ACHN (cell line): Measurements from ENCODE around the gene TPST2.
A peak's percentile ranks its signal among the peaks of the same experiment; 100 is the strongest.

Experiments
- DNase-seq: peaks from one replicate; pipeline ENCODE4 v3.0.0-alpha.2; 2015
- in situ Hi-C: cut with HindIII; loops from 2 replicates; pipeline ENCODE4 v1.10.0; 2017; ENCODE audit warnings: low sequenced_read_pairs, low pct_ligation_motif_present, low pct_unique_long_range_greater_than_20kb

The TPST2 gene

DNA sequence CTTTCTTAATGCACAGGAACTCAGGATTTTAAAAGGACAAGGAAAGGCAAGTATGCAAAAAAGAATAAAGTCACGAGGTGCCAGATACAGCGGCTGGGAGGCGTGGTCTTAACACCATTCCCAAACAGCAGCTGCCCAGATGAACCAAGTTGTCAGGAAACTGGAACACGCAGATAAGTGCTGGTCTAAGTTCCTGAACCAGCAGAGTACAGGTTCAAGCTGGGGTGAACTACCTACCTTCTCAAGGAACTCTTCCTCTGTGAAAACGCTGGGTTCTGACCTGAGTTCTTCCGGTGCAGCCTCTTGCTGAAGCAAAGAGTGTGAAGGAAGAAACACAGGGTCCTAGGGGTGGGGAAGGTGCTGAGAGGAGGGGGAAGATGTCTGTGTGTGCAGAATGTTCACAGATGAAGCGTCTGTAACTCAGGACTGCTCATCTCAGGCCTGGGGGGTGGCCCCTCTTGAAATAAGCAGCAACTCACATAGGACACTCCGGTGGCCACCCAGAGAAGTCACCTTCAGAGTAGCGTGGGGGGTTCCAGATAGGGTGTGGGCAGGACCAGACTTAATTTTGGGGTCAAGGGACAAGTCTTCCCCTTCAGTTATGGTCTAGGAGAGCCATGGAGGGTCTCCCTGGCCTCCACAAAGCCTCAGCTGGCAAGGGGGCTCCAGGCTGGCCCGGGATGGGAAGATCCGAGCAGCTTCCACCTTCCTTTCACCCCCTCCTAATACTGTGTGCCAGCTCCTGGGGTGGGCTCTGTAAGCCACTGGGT is 3.2 kb downstream of the TPST2 start:
- in situ Hi-C loops: no loop called here
- no peak for DNase-seq

DNA sequence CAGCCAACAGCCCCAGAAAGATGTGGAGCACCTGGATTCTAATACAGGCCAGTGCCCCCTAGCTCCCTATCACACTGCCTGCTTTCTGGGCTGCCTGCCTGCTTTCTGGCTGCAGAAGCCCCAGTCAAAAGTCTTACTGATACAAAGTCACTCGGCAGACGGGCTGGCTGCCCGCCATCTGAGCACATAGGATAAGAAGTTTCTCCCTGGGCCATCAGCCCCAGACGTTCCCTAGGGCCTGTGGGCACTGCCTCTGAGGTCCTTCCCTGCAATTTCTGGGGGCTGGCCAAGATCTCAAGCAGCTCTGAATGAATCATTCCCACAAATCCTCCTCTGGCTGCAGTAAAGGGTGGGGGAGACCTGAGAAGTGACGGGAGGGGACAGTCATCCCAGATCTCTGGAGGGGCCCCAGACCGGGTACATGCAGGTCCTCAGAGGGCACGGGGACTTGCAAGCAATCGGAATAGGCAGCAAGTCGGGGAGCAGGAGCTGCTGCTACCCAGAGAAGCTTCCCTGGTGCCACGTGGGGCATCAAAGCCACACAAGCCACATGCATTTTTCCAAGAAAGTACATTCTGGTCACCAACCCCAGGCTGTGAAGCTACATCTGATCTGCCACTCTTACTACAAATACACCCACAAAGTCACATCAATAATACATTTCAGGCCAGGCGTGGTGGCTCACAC is 4.7 kb downstream of the TPST2 start:
- DNase-seq: peak; percentile 91
- in situ Hi-C loops: no loop called here

DNA sequence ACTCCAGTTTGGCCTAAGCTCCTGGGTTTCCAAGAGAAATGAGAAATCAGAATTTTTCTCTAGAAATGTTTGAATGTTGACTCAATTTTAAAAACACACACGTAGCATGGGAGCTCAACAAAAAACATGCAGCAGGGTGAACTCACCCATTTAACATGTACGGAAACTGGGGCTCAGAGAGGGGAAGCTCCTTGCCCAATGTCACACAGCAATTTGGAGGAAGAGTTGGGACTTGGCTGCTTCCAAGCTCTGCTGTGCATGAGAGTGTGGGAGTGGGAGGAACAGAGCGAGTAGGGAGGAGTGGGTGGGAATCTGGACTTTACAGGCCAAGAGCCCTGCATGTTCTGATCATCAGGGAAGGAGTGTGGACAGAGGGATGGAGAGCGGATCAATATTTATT is 5.9 kb downstream of the TPST2 start:
- in situ Hi-C loops: no loop called here
- no peak for DNase-seq

DNA sequence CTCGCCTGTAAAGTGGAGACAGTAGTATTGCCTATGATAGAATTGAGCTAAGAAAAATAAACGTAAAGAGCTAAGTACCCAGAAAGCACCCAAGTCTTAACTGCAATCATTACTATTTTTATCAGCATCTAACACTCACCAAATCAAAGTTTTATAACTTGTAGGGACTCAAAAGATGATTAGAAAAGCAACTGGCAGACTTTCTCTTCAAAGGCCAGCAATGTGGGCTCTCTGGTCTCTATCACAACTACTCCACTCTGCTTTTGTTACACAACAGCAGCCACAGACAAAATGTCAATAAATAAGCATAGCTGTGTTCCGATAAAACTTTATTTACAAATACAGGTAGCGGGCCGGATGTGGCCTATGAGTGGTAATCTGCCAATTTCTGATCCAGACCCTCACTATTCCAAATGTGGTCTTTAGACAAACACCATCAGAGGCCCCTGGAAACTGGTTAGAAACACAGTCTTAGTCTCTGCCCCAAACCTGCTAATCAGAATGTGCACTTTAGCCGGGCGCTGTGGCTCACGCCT is 8.2 kb downstream of the TPST2 start:
- in situ Hi-C loops: no loop called here
- DNase-seq: no peak

DNA sequence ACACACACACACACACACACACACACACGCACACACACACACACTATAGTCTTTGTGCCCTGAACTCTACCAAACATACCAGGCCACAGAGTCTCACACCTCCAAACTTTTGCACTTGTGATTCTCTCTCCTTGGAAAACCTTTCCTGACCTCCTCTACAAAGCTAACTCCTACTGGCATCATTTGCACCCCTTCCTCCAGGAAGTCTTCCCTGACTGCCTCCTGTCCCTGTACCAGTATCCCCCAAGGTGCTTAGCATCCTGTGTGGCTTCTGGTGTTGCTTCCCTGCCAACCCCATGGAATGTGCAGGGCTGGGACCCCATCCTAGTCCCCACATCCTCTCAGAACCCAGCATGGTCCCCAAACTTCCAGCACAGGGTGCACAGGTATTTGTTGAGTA is 8.9 kb downstream of the TPST2 start:
- in situ Hi-C loops: no loop called here
- DNase-seq: no peak

DNA sequence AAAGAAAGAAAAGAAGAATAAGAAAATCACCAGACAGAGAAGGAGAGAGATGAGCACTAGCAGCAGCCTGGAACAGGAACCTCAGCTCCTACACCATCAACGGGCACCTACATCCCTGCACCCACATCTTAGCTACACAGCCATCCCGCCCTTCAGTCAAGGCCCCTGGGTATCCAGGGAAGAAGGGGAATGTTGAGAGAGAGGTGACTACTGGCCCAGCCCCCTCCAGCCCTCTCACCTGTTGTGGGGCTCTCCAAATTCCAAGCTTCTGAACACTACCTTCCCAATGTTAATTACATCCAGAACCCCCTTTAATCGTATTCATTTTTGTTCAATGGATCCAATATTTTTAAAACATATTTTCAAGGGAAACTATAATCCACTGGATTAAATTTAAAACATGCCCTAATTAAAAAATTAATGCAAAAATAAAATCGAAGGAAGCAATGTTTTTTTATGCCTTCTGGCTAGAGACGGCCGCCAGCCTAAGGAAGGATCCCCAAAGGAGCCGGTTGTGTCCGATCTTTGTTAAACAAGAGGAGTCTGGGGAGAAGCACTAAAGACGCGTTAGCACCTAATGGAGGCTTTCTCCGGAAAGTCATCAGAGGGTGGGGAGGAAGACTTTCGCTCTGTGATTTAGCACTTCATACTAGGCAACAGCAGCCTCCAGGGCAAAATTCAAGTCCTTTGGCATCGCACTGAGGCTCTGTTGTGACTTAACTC is 9.5 kb downstream of the TPST2 start:
- in situ Hi-C loops: no loop called here
- no peak for DNase-seq

DNA sequence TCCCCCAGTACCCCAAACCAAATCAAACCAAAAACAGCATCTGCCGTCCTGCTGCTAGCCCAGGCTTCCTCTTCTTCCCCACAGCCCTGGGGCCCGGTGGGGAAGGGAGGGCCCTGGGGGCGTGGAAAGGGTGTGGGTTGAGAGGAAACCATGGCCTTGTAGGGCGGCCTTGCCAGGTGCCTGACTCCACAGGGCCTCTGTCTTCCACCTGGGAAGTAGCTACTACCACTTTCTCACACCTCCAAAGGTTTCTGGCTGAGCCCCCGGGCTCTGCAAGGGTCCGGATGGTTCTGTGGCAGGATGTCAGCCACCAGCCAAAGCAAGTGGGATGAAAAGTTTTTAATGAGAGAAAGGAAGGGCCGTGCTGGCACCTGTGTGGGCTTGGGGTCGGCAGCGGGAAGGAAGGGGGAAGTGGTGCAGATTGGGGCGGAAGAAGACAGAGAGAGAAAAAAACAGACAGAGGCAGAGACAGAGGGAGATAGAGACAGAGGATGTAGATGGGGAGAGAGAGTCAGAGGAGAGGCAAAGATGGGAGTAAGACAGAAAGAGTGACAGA is 10.5 kb downstream of the TPST2 start:
- DNase-seq: no peak
- in situ Hi-C loops: no loop called here

DNA sequence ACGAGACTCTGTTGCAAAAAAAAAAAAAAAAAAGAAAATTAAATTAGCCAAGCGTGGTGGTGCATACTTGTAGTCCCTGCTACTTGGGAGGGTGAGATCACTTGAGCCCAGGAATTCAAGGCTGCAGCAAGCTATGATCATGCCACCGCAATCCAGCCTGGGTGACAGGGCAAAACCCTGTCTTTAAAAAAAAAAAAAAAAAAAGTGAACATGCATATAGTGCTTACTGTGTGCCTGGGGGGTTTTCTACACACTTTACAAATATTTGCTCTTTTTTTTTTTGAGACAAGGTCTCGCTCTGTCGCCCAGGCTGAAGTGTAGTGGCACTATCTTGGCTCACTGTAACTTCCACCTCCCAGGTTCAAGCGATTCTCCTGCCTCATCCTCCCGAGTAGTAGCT is 12.9 kb downstream of the TPST2 start:
- in situ Hi-C loops: no loop called here
- no peak for DNase-seq

DNA sequence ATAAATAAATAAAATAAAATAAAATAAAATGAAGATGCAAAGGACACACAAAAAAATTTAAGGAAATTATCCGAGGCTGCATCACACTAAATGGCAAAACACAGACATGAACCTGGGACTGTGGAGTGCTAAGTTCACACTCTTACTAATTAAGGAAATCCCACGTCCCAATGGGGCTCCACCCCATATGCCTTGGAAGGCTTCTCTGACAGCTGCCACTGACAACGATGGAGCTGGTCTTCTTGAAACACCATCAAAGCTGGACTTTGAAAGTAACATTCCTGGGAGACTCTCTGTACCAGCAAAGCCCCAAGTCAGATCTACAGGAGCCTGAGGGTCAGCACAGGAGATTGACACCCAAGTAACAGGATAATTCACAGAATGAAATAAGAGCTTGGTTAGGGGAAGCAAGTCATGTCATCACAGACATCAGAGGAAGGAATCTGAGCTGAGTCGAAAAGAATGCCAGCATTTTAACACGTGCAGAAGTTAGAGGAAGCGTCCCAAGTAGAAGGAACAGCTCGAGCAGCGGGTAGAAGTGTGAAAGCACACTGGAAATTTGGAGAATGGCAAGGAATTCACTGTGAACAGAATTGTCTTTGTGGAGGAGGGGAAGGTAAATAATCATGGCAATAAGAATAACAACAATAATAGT is 13.8 kb downstream of the TPST2 start:
- in situ Hi-C loops: no loop called here
- DNase-seq: no peak

DNA sequence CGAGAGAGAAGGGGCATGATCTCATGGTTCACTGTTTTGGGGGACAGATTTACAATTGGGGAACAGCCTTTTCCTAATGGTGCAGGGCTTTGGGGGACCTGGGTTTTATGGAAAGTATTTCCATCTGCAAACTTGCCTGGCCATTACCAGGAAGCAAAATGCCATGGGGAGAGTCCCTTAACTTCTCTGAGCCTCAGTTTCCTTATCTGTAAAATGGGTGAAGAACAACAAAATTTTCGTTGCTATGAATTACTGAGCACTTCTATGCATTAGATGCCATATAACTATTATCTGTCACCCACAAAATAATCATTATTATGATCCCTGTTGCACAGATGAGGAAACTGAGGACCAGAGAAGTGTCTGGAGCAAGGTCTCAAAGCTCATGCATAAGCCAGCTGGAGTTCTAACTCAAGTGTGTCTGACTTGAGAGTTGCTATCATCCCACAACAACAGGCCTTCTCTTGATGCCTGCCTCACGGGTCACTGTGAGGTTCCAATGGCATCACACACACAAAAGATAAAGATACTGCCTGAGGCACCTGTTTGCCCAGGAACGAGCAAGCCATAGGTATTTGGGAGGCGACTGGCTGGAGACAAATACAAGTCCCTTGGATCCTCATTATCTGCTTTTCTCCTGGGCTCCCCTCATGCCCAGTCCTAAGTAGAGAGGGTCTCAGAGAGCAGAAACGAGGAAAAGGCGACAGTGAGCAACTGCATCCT is 15.8 kb downstream of the TPST2 start:
- in situ Hi-C loops: no loop called here
- DNase-seq: no peak

DNA sequence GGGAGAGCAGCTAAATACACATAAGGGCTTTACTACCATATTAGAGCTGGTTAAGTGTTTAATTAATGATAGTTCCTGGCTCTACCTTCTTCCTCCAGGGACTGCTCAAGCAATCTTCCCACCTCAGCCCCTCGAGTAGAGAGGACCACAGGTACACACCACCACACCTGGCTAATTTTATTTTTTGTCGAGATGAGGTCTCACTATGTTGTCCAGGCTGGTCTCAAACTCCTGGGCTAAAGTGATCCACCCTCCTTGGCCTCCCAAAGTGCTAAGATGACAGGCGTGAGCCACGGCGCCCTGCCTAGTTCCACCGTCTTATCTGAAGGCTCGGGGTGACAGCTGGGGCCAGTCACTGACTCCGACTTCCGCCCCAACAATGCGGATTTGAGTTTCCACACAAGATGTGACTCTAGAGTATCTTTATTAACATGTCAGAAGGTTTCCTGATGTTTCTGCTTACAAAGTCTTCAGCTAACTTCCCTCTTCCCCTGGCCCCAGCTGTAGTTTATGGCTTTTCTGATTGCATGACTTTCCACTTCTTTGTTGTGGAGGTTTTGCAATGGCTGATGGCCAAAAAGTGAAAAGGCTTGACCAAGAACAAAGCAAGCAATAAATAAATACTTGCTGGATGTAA is 16.8 kb downstream of the TPST2 start:
- no peak for DNase-seq
- in situ Hi-C loops: no loop called here

DNA sequence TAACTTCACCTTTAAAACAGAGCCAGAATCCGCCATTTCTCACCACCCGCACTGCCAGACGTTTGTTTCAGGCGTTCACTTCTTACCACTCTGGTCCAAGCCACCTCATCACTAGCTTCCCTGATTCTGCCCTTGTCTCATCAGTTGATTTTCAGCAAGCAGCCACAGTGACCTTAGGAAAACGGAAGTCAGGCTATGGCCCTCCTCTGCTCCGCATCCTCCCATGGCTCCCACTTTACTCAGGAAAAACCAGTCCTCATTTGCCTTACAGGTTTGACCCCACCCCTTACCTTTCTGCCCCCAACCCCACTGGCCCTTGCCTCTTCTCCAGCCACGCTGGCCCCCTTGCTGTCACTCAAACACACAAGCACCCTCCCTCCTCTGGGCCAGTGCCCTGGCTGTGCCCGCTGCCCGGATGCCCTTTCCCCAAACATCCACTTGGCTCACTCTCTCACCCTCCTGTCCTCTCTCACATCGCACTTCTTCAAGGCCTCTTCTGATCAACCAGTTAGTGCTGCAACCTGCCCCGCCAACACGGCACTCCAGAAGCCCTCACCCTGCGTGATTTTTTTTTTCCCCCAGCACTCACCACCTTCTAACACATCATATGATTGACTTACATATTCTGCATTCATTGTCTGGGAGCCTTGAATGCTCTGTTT is 18.9 kb downstream of the TPST2 start:
- DNase-seq: no peak
- in situ Hi-C loops: no loop called here

DNA sequence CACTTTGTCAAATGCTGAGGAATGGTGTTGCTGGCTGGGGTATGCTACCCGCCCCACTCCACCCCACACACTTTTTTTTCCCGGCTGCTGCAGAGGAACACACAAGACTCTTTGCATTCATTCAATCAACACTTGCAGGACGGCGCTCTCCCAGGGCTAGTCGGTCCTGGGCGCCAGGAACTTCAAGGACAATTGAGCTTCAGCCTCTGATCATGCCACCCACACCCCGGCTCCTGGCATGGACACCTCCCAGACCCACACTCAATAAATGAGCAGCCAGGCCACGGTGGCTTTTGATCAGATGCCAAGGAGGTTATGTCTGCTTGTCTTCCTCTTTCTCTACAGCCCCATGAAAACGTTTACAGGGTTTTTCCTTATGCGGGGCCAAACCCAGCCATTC is 19.8 kb downstream of the TPST2 start:
- in situ Hi-C loops: no loop called here
- no peak for DNase-seq

DNA sequence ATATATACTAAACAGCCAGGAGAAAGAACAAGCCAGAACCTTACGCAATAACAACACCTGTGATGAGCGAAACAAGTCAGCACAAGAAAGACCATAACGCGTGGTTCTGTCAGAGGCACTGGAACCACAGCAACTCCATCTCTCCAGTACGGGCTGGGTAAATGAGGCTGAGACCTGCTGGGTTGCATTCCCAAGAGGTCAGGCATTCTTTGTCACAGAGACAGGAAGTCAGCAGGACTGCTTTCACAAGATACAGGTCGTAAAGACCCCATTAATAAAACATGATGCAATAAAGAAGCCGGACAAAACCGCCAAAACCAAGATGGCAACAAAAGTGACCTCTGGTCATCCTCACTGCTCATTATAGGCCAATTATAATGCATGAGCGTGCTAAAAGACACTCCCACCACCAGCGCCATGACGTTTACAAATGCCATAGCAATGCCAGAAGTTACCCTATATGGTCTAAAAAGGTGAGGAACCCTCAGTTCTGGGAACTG is 21.7 kb downstream of the TPST2 start:
- DNase-seq: no peak
- in situ Hi-C loops: no loop called here

DNA sequence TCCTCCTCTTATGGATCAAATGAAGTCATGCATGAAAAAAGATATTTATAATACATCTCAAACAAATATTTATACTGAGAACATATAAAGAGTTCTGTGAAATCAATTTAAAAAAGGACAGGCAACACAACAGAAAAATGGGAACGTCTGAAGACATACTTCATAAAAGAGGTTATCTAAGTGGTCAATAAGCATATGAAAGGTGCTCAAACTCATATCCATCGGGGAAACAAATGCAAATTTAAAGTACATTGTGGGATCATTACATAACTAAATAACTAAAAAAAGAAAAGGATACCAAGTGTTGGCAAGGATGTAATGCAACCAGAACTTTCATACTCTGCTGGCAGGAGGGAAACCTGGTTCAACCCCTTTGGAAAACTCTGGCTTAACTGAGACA is 22.3 kb downstream of the TPST2 start:
- in situ Hi-C loops: no loop called here
- DNase-seq: no peak

DNA sequence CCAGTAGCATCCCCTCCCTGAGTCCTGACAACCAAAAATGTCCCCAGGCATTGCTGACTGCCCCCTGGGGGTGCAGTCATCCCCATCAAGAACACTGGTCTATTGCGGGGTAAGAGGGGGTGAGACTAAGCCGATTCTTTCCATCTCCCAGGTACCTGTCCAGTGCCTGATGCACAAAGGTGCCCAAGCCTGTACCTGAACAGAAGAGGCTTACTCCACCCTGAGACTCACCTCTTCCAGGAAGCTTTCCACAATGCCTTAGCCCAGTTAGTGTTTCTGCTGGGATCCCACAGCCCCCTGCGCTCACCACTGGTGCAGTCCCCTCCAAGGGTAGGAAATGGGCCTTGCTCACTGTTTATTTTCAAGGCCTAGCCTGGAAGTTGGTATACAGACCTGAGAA is 22.9 kb downstream of the TPST2 start:
- no peak for DNase-seq
- in situ Hi-C loops: no loop called here

DNA sequence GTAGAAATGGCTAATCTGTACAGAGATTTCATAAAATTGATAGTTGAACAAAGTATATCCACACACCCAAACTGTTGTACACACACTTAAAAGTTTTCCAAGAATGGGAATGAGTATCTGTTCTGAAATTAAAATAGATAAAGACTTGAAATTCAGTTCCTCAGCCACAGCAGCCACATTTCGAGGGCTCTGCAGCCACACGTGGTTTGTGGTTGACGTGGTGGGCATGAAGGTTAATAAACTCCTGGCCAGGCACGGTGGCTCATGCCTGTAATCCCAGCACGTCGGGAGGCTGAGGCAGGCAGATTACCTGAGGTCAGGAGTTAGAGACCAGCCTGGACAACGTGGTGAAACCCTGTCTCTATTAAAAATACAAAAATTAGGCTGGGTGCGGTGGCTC is 24.0 kb downstream of the TPST2 start:
- DNase-seq: no peak
- in situ Hi-C loops: no loop called here
